Liver (tissue), 9 donors: Measurements from ENCODE around the gene TMEM120A. TPM values are rescaled to one million over a fixed set of nuclear protein-coding genes. Genes with fewer than 3 reads are reported as not detected.

Experiments used
- DNase-seq: peaks from one replicate; pipeline ENCODE4 v3.0.0-alpha.2; 2017; ENCODE audit warnings: low spot score
- H3K27ac ChIP-seq, 2 donors: one replicate each; pipeline ENCODE4 v1.7.0; 2013; ENCODE audit warnings: inconsistent platforms in 2 of 2, low read length in 2 of 2, control low read depth in 1 of 2, low read depth in 1 of 2, mild to moderate bottlenecking in 1 of 2
- H3K27me3 ChIP-seq, 4 donors: one replicate each; pipeline versions ENCODE4 v1.6.1 to v1.7.0; 2013; ENCODE audit warnings: low read length in 3 of 4, inconsistent platforms in 1 of 4, mild to moderate bottlenecking in 1 of 4, moderate library complexity in 1 of 4; ENCODE audit not compliant: control insufficient read depth in 4 of 4, insufficient read depth in 4 of 4
- H3K36me3 ChIP-seq, 4 donors: one replicate each; pipeline versions ENCODE4 v1.6.1 to v1.7.0; 2013; ENCODE audit warnings: low read length in 3 of 4, mild to moderate bottlenecking in 3 of 4, low read depth in 1 of 4, moderate library complexity in 1 of 4; ENCODE audit not compliant: control insufficient read depth in 4 of 4, insufficient read depth in 3 of 4
- H3K4me1 ChIP-seq, 4 donors: one replicate each; pipeline versions ENCODE4 v1.6.1 to v1.7.0; 2013; ENCODE audit warnings: low read length in 3 of 4, mild to moderate bottlenecking in 3 of 4, moderate library complexity in 1 of 4; ENCODE audit not compliant: control insufficient read depth in 4 of 4, insufficient read depth in 4 of 4
- H3K4me3 ChIP-seq, 3 donors: one replicate each; pipeline versions ENCODE4 v1.6.1 to v1.7.0; 2013; ENCODE audit warnings: low read length in 3 of 3, control low read depth in 1 of 3, low read depth in 1 of 3, mild to moderate bottlenecking in 1 of 3
- H3K9ac ChIP-seq, 2 donors: one replicate each; pipeline ENCODE4 v1.7.0; 2013; ENCODE audit warnings: low read length in 2 of 2, mild to moderate bottlenecking in 2 of 2, moderate library complexity in 2 of 2, control low read depth in 1 of 2, low read depth in 1 of 2
- H3K9me3 ChIP-seq, 4 donors: one replicate each; pipeline versions ENCODE4 v1.6.1 to v1.7.0; 2013; ENCODE audit warnings: low read length in 3 of 4; ENCODE audit not compliant: control insufficient read depth in 4 of 4
- EGR1 ChIP-seq, 2 donors: IDR thresholded peaks; 2 replicates each; pipeline ENCODE4 v1.6.1; 2016 to 2018; ENCODE audit warnings: antibody characterized with exemption in 2 of 2, low read depth in 2 of 2
- FOXA1 ChIP-seq: IDR thresholded peaks from 2 replicates; pipeline ENCODE4 v1.6.1; 2016; ENCODE audit warnings: antibody characterized with exemption
- FOXA2 ChIP-seq: IDR thresholded peaks from 2 replicates; pipeline ENCODE4 v1.6.1; 2016; ENCODE audit warnings: antibody characterized with exemption
- GABPA ChIP-seq, 2 donors: IDR thresholded peaks in 1 of 2; conservative IDR thresholded peaks in 1 of 2; 2 replicates each; pipeline ENCODE4 v1.6.1; 2016; ENCODE audit warnings: antibody characterized with exemption in 2 of 2, mild to moderate bottlenecking in 1 of 2, moderate library complexity in 1 of 2
- HNF4A ChIP-seq, 2 donors: conservative IDR thresholded peaks; 2 replicates each; pipeline ENCODE4 v1.6.1; 2016; ENCODE audit warnings: antibody characterized with exemption in 2 of 2, mild to moderate bottlenecking in 2 of 2
- HNF4G ChIP-seq: IDR thresholded peaks from 2 replicates; pipeline ENCODE4 v1.6.1; 2016; ENCODE audit warnings: antibody characterized with exemption
- JUND ChIP-seq, 2 donors: IDR thresholded peaks; 2 replicates each; pipeline ENCODE4 v1.6.1; 2016; ENCODE audit warnings: antibody characterized with exemption in 2 of 2
- NR2F2 ChIP-seq: IDR thresholded peaks from 2 replicates; pipeline ENCODE4 v1.6.1; 2016; ENCODE audit warnings: antibody characterized with exemption
- RAD21 ChIP-seq, 2 donors: IDR thresholded peaks; 2 replicates each; pipeline ENCODE4 v1.6.1; 2016; ENCODE audit warnings: antibody characterized with exemption in 2 of 2, mild to moderate bottlenecking in 2 of 2
- RXRA ChIP-seq, 2 donors: IDR thresholded peaks; 2 replicates each; pipeline ENCODE4 v1.6.1; 2017 to 2018; ENCODE audit warnings: antibody characterized with exemption in 2 of 2, mild to moderate bottlenecking in 1 of 2
- SP1 ChIP-seq: IDR thresholded peaks from 2 replicates; pipeline ENCODE4 v1.6.1; 2018; ENCODE audit warnings: antibody characterized with exemption, mild to moderate bottlenecking
- TAF1 ChIP-seq: conservative IDR thresholded peaks from 2 replicates; pipeline ENCODE4 v1.6.1; 2016; ENCODE audit warnings: antibody characterized with exemption, mild to moderate bottlenecking
- YY1 ChIP-seq: IDR thresholded peaks from 2 replicates; pipeline ENCODE4 v1.6.1; 2016; ENCODE audit warnings: antibody characterized with exemption, mild to moderate bottlenecking
- WGBS: extraction: QIAGEN DNeasy Blood & Tissue Kit; methylation state at CpG from one replicate; pipeline ENCODE4 v1.1.7; 2013; 5-methylcytosine and 5-hydroxymethylcytosine counted together
- polyA plus RNA-seq, 2 donors: library from polyadenylated mRNA; stranded (reverse) in 1 of 2; unstranded in 1 of 2; fragments of 200-250 nt in 1 of 2; fragments of >200 nt in 1 of 2; fragmentation: Nextera tagmentation in 1 of 2; extraction: Ambion mirVana in 1 of 2; gene quantifications; one replicate each; pipeline versions ENCODE4 v1.2.1 to v1.2.3, GENCODE V29; 2013 to 2015
- total RNA-seq, 2 donors: library from RNA; depleted of rRNA; stranded (reverse); fragments of >200 nt; gene quantifications; one replicate each; pipeline ENCODE4 v1.2.3, GENCODE V29; 2014
- TF ChIP-seq, protein P1 (sequence below): IDR thresholded peaks from 2 replicates; pipeline ENCODE4 v1.6.1; 2016; ENCODE audit warnings: antibody characterized with exemption
- TF ChIP-seq, protein P2 (sequence below): IDR thresholded peaks from 2 replicates; pipeline ENCODE4 v1.6.1; 2016; ENCODE audit warnings: antibody characterized with exemption
- TF ChIP-seq, protein P3 (sequence below): fragments of 150-350 bp; IDR thresholded peaks from 2 replicates; pipeline ENCODE4 v1.5.1; 2017; ENCODE audit warnings: improper control_type of control experiment, low read depth, low read length; ENCODE audit not compliant: missing input control
- TF ChIP-seq, protein P4 (sequence below): IDR thresholded peaks from 2 replicates; pipeline ENCODE4 v1.6.1; 2016; ENCODE audit warnings: antibody characterized with exemption
- TF ChIP-seq, protein P5 (sequence below): IDR thresholded peaks from 2 replicates; pipeline ENCODE4 v1.6.1; 2016; ENCODE audit warnings: antibody characterized with exemption, mild to moderate bottlenecking
- donor health status: healthy.
- donor health status: healthy.
- donor health status: healthy.
- donor health status: healthy.
- donor health status: healthy.

TMEM120A gene
- total and polyA plus RNA-seq, 4 donors: 18.7 to 73.9 (median 32.1) TPM

DNA sequence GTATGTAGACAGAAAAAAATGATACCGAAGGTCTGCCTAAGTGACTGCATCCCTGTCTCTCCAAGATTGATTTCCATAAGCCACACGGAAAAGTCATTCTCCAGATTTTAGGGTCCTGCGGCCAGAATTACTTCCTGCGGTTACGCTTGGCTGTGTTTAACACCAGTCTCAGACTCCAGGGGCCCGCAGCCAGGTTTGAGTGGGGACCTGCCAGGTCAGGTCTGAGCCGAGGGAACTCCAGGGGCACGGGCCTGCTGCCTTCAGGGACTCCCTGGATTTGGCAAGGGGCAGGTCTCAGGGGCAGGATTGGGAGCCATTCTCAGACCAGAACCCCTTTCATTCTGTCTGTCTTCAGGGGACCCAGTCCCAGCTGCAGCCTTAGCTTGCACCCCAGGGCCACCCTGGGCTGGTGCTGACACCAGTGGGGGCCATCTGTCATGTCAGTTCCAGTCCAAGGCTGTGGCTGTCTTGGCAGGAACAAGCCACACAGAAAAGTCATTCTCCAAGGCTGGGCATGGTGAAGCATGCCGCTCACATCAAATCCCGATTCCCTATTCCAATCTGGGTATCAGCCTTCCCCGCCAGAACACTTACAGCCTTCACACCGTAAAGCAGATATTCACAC, 39.0 kb downstream of the TMEM120A start:
- no peak for DNase-seq
- H3K36me3 ChIP-seq: peaks cover 18 to 60% (median 52%) of the 10 kb centered on the region in 4 donors
- H3K4me3 ChIP-seq: no peak overlapping the region

DNA sequence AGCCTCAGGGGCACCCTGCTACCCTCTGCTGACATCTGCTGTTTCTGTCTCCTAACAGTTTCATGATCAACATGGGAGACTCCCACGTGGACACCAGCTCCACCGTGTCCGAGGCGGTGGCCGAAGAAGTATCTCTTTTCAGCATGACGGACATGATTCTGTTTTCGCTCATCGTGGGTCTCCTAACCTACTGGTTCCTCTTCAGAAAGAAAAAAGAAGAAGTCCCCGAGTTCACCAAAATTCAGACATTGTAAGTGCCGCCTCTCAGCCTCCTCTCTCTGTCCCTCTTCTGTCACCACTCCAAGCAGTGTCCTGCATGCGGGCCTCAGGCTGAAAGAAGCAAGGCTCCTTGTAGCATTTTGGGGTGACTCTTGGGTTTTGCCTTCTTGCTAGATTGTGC, 40.5 kb downstream of the TMEM120A start:
- no peak for DNase-seq
- Histone ChIP-seq H3K27ac (peak overlapping the region in 1 of 2 donors; percentile 55), H3K4me1 (peaks cover 11 to 32% (median 19%) of the 10 kb centered on the region in 4 donors), H3K9ac (no peak overlapping the region), H3K9me3 (no peaks in the 10 kb centered on the region), H3K27me3 (no peaks in the 10 kb centered on the region), H3K36me3 (peaks cover 16 to 48% (median 40%) of the 10 kb centered on the region in 4 donors), H3K4me3 (no peak overlapping the region)
- TF ChIP-seq HNF4A (conservative IDR thresholded peaks at IDR 0.05) (no peak), JUND (IDR thresholded peaks at IDR 0.05) (no peak), SP1 (no peak), RAD21 (IDR thresholded peaks at IDR 0.05) (no peak), FOXA1 (no peak), HNF4G (no peak), FOXA2 (no peak), EGR1 (IDR thresholded peaks at IDR 0.05; ENCODE audit: low read depth in 2 of 2) (no peak), TAF1 (no peak), RXRA (IDR thresholded peaks at IDR 0.05) (no peak), YY1 (no peak), NR2F2 (no peak), GABPA (IDR thresholded peaks at IDR 0.05 in 1 of 2, conservative IDR thresholded peaks at IDR 0.05 in 1 of 2) (no peak)
- TF ChIP-seq, protein P1, sequence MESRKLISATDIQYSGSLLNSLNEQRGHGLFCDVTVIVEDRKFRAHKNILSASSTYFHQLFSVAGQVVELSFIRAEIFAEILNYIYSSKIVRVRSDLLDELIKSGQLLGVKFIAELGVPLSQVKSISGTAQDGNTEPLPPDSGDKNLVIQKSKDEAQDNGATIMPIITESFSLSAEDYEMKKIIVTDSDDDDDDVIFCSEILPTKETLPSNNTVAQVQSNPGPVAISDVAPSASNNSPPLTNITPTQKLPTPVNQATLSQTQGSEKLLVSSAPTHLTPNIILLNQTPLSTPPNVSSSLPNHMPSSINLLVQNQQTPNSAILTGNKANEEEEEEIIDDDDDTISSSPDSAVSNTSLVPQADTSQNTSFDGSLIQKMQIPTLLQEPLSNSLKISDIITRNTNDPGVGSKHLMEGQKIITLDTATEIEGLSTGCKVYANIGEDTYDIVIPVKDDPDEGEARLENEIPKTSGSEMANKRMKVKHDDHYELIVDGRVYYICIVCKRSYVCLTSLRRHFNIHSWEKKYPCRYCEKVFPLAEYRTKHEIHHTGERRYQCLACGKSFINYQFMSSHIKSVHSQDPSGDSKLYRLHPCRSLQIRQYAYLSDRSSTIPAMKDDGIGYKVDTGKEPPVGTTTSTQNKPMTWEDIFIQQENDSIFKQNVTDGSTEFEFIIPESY: no peak
- TF ChIP-seq, protein P2, sequence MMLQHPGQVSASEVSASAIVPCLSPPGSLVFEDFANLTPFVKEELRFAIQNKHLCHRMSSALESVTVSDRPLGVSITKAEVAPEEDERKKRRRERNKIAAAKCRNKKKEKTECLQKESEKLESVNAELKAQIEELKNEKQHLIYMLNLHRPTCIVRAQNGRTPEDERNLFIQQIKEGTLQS: no peak
- TF ChIP-seq, protein P3, sequence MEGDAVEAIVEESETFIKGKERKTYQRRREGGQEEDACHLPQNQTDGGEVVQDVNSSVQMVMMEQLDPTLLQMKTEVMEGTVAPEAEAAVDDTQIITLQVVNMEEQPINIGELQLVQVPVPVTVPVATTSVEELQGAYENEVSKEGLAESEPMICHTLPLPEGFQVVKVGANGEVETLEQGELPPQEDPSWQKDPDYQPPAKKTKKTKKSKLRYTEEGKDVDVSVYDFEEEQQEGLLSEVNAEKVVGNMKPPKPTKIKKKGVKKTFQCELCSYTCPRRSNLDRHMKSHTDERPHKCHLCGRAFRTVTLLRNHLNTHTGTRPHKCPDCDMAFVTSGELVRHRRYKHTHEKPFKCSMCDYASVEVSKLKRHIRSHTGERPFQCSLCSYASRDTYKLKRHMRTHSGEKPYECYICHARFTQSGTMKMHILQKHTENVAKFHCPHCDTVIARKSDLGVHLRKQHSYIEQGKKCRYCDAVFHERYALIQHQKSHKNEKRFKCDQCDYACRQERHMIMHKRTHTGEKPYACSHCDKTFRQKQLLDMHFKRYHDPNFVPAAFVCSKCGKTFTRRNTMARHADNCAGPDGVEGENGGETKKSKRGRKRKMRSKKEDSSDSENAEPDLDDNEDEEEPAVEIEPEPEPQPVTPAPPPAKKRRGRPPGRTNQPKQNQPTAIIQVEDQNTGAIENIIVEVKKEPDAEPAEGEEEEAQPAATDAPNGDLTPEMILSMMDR: no peak
- TF ChIP-seq, protein P4, sequence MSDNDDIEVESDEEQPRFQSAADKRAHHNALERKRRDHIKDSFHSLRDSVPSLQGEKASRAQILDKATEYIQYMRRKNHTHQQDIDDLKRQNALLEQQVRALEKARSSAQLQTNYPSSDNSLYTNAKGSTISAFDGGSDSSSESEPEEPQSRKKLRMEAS: no peak
- TF ChIP-seq, protein P5, sequence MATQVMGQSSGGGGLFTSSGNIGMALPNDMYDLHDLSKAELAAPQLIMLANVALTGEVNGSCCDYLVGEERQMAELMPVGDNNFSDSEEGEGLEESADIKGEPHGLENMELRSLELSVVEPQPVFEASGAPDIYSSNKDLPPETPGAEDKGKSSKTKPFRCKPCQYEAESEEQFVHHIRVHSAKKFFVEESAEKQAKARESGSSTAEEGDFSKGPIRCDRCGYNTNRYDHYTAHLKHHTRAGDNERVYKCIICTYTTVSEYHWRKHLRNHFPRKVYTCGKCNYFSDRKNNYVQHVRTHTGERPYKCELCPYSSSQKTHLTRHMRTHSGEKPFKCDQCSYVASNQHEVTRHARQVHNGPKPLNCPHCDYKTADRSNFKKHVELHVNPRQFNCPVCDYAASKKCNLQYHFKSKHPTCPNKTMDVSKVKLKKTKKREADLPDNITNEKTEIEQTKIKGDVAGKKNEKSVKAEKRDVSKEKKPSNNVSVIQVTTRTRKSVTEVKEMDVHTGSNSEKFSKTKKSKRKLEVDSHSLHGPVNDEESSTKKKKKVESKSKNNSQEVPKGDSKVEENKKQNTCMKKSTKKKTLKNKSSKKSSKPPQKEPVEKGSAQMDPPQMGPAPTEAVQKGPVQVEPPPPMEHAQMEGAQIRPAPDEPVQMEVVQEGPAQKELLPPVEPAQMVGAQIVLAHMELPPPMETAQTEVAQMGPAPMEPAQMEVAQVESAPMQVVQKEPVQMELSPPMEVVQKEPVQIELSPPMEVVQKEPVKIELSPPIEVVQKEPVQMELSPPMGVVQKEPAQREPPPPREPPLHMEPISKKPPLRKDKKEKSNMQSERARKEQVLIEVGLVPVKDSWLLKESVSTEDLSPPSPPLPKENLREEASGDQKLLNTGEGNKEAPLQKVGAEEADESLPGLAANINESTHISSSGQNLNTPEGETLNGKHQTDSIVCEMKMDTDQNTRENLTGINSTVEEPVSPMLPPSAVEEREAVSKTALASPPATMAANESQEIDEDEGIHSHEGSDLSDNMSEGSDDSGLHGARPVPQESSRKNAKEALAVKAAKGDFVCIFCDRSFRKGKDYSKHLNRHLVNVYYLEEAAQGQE: no peak
- WGBS: 86% methylated on average over 11 of the region's 11 CpGs

More for the DNA sequence above, 39.0 kb downstream of the TMEM120A start:
- Histone ChIP-seq H3K9ac (no peak overlapping the region), H3K9me3 (no peaks in the 10 kb centered on the region), H3K27me3 (no peaks in the 10 kb centered on the region), H3K4me1 (peaks cover 11 to 32% (median 19%) of the 10 kb centered on the region in 4 donors), H3K27ac (peak overlapping the region in 1 of 2 donors; percentile 8)
- WGBS: 93% methylated on average over 12 of the region's 12 CpGs
- TF ChIP-seq, protein P1: no peak
- TF ChIP-seq EGR1 (IDR thresholded peaks at IDR 0.05; ENCODE audit: low read depth in 2 of 2): no peak
- no peak for TF ChIP-seq NR2F2
- no peak for TF ChIP-seq RXRA (IDR thresholded peaks at IDR 0.05)
- TF ChIP-seq YY1: no peak
- no peak for TF ChIP-seq HNF4G
